Daoy (cell line): ENCODE data around the gene TRPM2. TPM values are rescaled to one million over a fixed set of nuclear protein-coding genes. Genes with fewer than 3 reads are reported as not detected.
A peak's percentile ranks its signal among the peaks of the same experiment; 100 is the strongest.
"Not testable (repeated sequence)": the region's sequence is repeated elsewhere in the genome, so short reads cannot be mapped to it uniquely, and the experiment has no call there.

ENCODE experiments used
- DNase-seq: peaks from one replicate; pipeline ENCODE4 v3.0.0-alpha.2; 2015; ENCODE audit warnings: low read depth
- total RNA-seq: library from RNA; depleted of rRNA; stranded (reverse); fragments of >200 nt; shearing (Covaris generic); gene quantifications from 2 replicates; pipeline ENCODE4 v1.2.3, GENCODE V29; 2014

The TRPM2 gene
- total RNA-seq, 1 experiment from 2014 or later = 4.4 TPM

GRCh38 chr21:44462086-44462833 lies 108.8 kb downstream of the TRPM2 start:
- DNase-seq = no peak

- DNase-seq = no peak
Measured at GRCh38 chr21:44462834-44463200, 109.4 kb downstream of the TRPM2 start.

GRCh38 chr21:44463724-44464123 lies 110.3 kb downstream of the TRPM2 start:
- no peak for DNase-seq

- no peak for DNase-seq
Measured at GRCh38 chr21:44464351-44464750, 110.9 kb downstream of the TRPM2 start.

GRCh38 chr21:44466351-44466954 lies 113.0 kb downstream of the TRPM2 start:
- no peak for DNase-seq

- no peak for DNase-seq
Measured at GRCh38 chr21:44466996-44467858, 113.8 kb downstream of the TRPM2 start.

GRCh38 chr21:44467859-44468195 lies 114.4 kb downstream of the TRPM2 start:
- no peak for DNase-seq

- DNase-seq = no peak
Measured at GRCh38 chr21:44471341-44471740, 117.9 kb downstream of the TRPM2 start.

- no peak for DNase-seq
Measured at GRCh38 chr21:44471996-44472395, 118.6 kb downstream of the TRPM2 start.

GRCh38 chr21:44473915-44474555 lies 120.6 kb downstream of the TRPM2 start:
- no peak for DNase-seq

GRCh38 chr21:44475266-44475845 lies 121.9 kb downstream of the TRPM2 start:
- DNase-seq = no peak

- no peak for DNase-seq
Measured at GRCh38 chr21:44477131-44477530, 123.7 kb downstream of the TRPM2 start.

- no peak for DNase-seq
Measured at GRCh38 chr21:44477712-44478111, 124.3 kb downstream of the TRPM2 start.

- no peak for DNase-seq
Measured at GRCh38 chr21:44478124-44478800, 124.8 kb downstream of the TRPM2 start.

- DNase-seq = no peak
Measured at GRCh38 chr21:44478801-44479167, 125.4 kb downstream of the TRPM2 start.

GRCh38 chr21:44479556-44480199 lies 126.3 kb downstream of the TRPM2 start:
- DNase-seq = not testable (repeated sequence)

GRCh38 chr21:44480200-44481053 lies 127.0 kb downstream of the TRPM2 start:
- DNase-seq = no peak

GRCh38 chr21:44482581-44483287 lies 129.3 kb downstream of the TRPM2 start:
- peak; percentile 30 for DNase-seq
